Activated naive CD8-positive, alpha-beta T cell treated with anti-CD3 and anti-CD28 coated beads, Interleukin-2, amount 10 ng/mL, durations not matched to agents 7 days and 5 days (primary cell): ENCODE measurements around the gene APOL3. TPM values are rescaled to one million over a fixed set of nuclear protein-coding genes. Genes with fewer than 3 reads are reported as not detected.
A peak's percentile ranks its signal among the peaks of the same experiment; 100 is the strongest.
"Not testable (repeated sequence)": the region's sequence is repeated elsewhere in the genome, so short reads cannot be mapped to it uniquely, and the experiment has no call there.

Source experiments
- ATAC-seq: fragments of 150-1000 bp; cut with Tn5 transposase; one replicate; pipeline ENCODE4 v1.10.0; 2021; ENCODE audit warnings: low read depth, moderate library complexity
- POLR2A ChIA-PET: fragments of 350-600 bp; sonication (Branson Sonifier 250); formaldehyde crosslinking; loops from one replicate; lab custom pipeline; 2021; ENCODE audit warnings: antibody characterized with exemption; lab: Charles Lee
- DNase-seq: peaks from one replicate; pipeline ENCODE4 v3.0.0; 2021
- H3K27ac Mint-ChIP-seq: one replicate; pipeline ENCODE4 v1.8.0; 2022; ENCODE audit warnings: mild to moderate bottlenecking, mixed read lengths
- H3K27me3 Mint-ChIP-seq: one replicate; pipeline ENCODE4 v1.8.0; 2022; ENCODE audit warnings: mild to moderate bottlenecking, moderate library complexity, mixed read lengths
- H3K36me3 Mint-ChIP-seq: one replicate; pipeline ENCODE4 v1.8.0; 2021; ENCODE audit warnings: mild to moderate bottlenecking, mixed read lengths
- H3K4me1 Mint-ChIP-seq: one replicate; pipeline ENCODE4 v1.8.0; 2021; ENCODE audit warnings: mixed read lengths
- H3K4me3 Mint-ChIP-seq: one replicate; pipeline ENCODE4 v1.8.0; 2022; ENCODE audit warnings: mild to moderate bottlenecking, moderate library complexity, mixed read lengths
- H3K9me3 Mint-ChIP-seq: one replicate; pipeline ENCODE4 v1.8.0; 2021; ENCODE audit warnings: mixed read lengths
- total RNA-seq, 2 experiments: library from RNA; stranded (reverse); gene quantifications; one replicate each; pipeline ENCODE4 v1.2.3, GENCODE V29; 2021

Gene APOL3
- total RNA-seq, 2 experiments from 2014 or later, result 146 to 159 TPM

DNA sequence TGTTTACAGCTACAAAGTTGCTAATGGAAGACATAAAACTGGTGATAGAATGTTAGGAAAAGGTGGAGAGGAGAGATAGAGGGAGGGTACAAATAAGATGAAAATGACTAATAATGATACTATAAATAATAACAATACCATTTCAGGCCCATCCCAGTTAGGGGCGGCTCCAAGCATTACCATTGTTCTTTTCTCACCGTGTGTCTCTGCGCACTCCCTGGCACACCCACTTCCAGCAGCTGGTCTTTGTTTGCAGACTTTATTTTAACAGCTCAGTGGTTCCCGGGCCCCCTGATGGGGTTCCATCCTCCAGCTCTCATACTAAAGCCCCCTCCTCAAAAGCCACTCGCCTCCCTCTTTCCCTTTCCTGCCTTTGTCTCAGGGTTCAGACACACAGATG lies 40.5 kb upstream of the APOL3 start:
- H3K4me3 Mint-ChIP-seq, result peak overlapping the region; percentile 70
- ATAC-seq, H3K9me3 Mint-ChIP-seq, H3K36me3 Mint-ChIP-seq, DNase-seq, H3K27me3 Mint-ChIP-seq: not testable (repeated sequence)
- peaks cover 55% of the 10 kb centered on the region for H3K4me1 Mint-ChIP-seq
- H3K27ac Mint-ChIP-seq, result peak overlapping the region; percentile 81
- POLR2A ChIA-PET, result interaction anchor here (1.0 kb wide), 1 partner anchor 281 kb away, joined by 8 read pairs; the partner anchor contains the start of gene TXN2

DNA sequence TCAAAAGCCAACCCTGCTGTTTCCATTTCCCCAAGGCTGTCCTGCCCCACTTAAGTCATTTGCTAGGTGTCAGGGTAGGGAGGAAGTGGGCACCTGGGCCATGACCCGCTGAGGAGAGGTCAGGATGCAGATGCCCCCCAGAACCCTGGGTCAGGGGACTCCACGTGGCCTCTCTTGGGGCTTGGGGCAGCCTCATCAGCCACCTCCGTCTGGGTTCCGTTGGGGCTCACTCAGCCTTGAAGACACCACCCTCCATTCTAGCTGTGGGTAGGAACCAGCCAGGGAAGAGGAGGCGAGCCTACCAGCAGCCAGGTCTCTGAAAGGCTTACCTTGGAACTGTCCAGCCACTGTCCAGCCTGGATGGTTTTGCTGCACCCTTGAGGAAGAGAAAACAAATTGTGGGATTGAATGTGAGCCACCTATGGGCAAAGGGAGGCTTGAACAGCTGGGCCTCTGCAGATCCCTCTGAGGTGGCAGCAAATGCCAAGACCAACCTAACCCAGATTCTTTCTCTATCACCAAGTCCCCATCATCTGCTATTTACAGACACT lies 38.5 kb upstream of the APOL3 start:
- POLR2A ChIA-PET, result interaction anchor here (1.2 kb wide), 1 partner anchor 27 kb away, joined by 3 read pairs; no protein-coding TSS in a partner anchor
- Mint-ChIP-seq H3K4me3 (peak overlapping the region; percentile 32), H3K36me3 (peaks cover 4% of the 10 kb centered on the region), H3K27me3 (no peaks in the 10 kb centered on the region), H3K27ac (no peak overlapping the region), H3K9me3 (no peaks in the 10 kb centered on the region), H3K4me1 (peaks cover 56% of the 10 kb centered on the region)
- no peak for ATAC-seq
- DNase-seq, result no peak

DNA sequence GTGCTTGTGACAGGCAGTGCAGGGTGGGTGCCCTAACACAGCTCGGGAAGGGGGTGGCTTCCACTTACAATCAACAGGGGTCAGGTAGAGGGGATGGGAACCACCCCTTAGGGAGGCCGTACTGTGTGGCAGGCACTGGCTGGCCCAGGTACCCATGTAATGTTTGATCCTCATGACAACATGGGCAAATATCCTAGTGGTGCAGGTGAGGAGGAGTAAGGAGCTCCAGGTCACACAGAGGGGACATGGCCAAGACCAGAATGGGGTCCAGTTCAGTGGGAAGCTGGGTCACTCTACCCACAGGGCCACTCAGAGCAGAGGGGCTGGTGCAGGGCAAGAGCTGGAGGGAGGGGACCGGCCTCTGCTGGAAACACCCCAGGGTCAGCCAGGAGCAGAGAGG lies 38.0 kb upstream of the APOL3 start:
- POLR2A ChIA-PET, result interaction anchor here (0.6 to 1.2 kb wide), 2 partner anchors 28 to 179 kb away, joined by 3 read pairs; no protein-coding TSS in a partner anchor
- Mint-ChIP-seq H3K4me3 (peak overlapping the region; percentile 67), H3K27me3 (no peaks in the 10 kb centered on the region), H3K9me3 (no peaks in the 10 kb centered on the region), H3K4me1 (peaks cover 56% of the 10 kb centered on the region), H3K27ac (peak overlapping the region; percentile 70), H3K36me3 (peaks cover 4% of the 10 kb centered on the region)
- DNase-seq (no peak), ATAC-seq (no peak)

DNA sequence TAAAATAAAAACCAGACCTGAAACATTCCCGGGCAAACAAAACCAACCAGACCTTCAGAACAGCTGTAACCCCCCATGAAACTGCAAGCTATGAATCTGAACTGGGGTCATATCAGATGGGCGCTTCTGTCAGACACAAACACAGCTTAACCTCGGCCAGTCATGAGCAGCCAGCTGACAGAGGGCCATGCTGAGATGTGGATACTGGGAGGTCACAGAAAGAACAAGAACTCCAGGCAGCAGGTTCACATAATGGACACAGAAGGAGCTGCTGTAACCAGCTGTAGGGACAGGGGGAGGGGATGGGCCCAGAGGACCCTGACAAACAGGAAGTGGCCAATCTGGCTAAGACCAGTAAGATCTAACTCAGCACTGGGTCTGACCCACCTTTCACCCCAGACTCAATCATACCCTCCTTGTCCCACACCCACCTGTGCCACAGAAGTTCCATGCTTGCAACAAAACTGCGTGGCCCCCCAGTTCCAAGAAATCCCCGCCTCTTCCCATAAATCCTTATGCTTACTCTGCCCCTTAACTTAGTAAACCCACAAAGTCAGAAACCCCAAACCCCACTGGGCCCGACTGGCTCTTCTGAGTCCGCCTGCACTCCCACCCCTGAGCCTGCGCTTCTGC lies 37.1 kb upstream of the APOL3 start:
- H3K27ac Mint-ChIP-seq, result peak overlapping the region; percentile 70
- POLR2A ChIA-PET, result interaction anchor here (1.0 kb wide), 1 partner anchor 10 kb away, joined by 3 read pairs; no protein-coding TSS in a partner anchor
- H3K9me3 Mint-ChIP-seq, result no peaks in the 10 kb centered on the region
- DNase-seq (no peak), ATAC-seq (peak; percentile 44)
- no peaks in the 10 kb centered on the region for H3K27me3 Mint-ChIP-seq
- H3K4me3 Mint-ChIP-seq, result peak overlapping the region; percentile 67
- peaks cover 4% of the 10 kb centered on the region for H3K36me3 Mint-ChIP-seq
- peaks cover 51% of the 10 kb centered on the region for H3K4me1 Mint-ChIP-seq

DNA sequence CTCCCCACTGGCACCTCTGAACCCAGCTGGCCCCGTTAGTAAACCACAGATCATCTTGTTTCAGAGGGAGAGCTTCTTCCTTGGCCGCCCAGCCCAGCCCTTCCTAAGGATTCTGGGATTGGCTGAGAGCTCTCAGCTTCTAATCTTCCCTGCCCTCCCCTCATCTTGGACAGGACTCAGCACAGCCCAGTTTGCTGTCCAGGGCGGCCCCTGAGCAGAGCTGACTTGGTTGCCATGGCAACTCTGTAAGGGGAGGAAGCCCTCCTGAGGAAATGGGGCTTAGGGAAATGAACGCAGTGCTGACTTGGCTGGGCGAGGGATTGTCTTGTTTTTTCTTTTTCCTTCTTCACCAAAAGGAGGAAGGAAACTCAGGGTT lies 36.5 kb upstream of the APOL3 start:
- POLR2A ChIA-PET, result interaction anchor here (1.0 kb wide), 1 partner anchor 10 kb away, joined by 3 read pairs; no protein-coding TSS in a partner anchor
- Mint-ChIP-seq H3K4me3 (peak overlapping the region; percentile 67), H3K27ac (peak overlapping the region; percentile 70), H3K36me3 (peaks cover 8% of the 10 kb centered on the region), H3K27me3 (no peaks in the 10 kb centered on the region), H3K4me1 (peaks cover 48% of the 10 kb centered on the region), H3K9me3 (no peaks in the 10 kb centered on the region)
- DNase-seq (no peak), ATAC-seq (no peak)

DNA sequence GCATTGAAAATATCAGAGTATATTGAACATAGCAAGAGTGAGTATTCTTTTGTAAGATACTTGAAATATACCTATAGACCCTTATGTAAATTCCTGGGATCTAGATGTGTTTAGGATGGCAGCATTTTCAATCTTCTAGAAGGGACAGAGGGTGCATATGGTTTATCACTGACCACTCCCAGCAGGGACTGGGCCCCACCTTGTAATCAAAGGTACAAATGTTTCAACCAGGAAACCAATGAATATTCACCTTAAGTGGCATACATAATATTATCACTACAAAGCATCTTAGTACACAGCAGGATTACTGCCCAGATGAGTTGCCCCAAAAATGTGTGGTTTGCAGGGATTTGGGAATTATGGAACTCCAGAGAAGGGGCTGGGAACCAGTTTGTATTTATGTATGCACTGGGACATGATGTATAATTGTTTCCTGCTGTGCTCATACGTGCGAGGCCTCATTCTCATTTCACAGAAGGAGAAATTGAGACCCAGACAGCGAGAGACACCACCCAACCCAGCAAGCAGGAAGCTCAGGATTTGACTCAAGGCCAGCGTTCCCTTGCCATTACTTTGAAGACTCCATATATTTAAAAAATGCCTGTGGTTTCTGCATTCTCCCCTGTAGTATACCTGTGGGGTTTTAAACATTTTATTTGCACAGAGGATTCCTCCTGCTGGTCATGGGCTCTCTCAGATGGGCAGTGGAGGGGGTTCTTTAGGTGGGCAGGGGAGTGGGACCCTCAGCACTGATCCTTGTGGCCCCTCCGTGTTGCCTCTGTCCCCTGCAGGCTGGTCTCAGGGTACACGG lies 35.9 kb upstream of the APOL3 start:
- POLR2A ChIA-PET, result interaction anchor here (1.0 kb wide), 1 partner anchor 11 kb away, joined by 3 read pairs; no protein-coding TSS in a partner anchor
- H3K4me3 Mint-ChIP-seq, result peak overlapping the region; percentile 67
- H3K36me3 Mint-ChIP-seq, result peaks cover 8% of the 10 kb centered on the region
- DNase-seq (no peak), ATAC-seq (no peak)
- H3K9me3 Mint-ChIP-seq, result no peaks in the 10 kb centered on the region
- H3K27me3 Mint-ChIP-seq, result no peaks in the 10 kb centered on the region
- H3K4me1 Mint-ChIP-seq, result peaks cover 44% of the 10 kb centered on the region
- no peak overlapping the region for H3K27ac Mint-ChIP-seq

DNA sequence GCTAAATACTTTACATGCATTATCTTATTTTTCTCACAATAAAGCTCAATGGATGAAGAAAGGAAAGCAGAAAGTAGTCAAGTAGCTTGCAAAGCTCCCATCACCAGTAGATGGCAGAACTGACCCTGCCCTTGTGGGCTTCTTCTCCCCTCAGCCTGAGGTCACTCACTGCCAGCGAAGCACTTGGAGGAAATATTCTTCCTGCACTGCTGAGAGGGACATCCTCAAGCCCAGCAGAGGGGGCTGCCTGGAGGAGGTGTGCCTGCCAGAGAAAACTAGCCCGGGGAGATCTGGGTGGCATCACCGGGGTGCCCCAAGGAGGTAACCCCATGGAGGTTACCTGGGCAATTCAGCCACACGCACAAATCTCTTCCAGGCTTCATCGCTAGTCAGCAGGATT lies 34.4 kb upstream of the APOL3 start:
- H3K9me3 Mint-ChIP-seq, result no peaks in the 10 kb centered on the region
- DNase-seq, result peak; percentile 47
- no peak overlapping the region for H3K27ac Mint-ChIP-seq
- no peaks in the 10 kb centered on the region for H3K27me3 Mint-ChIP-seq
- no peak overlapping the region for H3K4me3 Mint-ChIP-seq
- H3K36me3 Mint-ChIP-seq, result peaks cover 13% of the 10 kb centered on the region
- peaks cover 33% of the 10 kb centered on the region for H3K4me1 Mint-ChIP-seq
- POLR2A ChIA-PET, result interaction anchor here (0.8 kb wide), 1 partner anchor 16 kb away, joined by 3 read pairs; no protein-coding TSS in a partner anchor
- ATAC-seq, result peak; percentile 66

DNA sequence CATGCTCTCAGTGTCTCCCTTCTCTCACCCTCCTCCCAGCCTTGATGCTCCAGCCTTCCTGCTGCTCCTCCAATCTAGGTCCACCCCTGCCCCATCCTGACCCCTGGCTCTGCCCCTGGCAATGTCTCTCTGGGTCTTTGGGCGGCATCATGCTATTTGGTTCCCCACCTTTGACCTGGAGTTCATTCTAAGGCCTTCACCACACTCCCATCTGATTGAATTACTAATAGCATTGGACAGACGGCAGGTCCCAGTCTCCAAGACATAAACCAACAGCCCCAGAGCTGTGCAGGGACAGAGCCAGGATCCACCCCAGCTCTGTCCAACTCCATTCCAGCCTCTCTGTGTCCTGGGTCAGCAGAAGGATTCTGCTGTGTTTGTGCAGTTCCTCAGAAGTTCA lies 33.8 kb upstream of the APOL3 start:
- H3K27me3 Mint-ChIP-seq, result no peaks in the 10 kb centered on the region
- peaks cover 31% of the 10 kb centered on the region for H3K4me1 Mint-ChIP-seq
- POLR2A ChIA-PET, result interaction anchor here (0.8 kb wide), 1 partner anchor 17 kb away, joined by 3 read pairs; no protein-coding TSS in a partner anchor
- DNase-seq (no peak), ATAC-seq (no peak)
- peaks cover 11% of the 10 kb centered on the region for H3K36me3 Mint-ChIP-seq
- H3K4me3 Mint-ChIP-seq, result no peak overlapping the region
- H3K9me3 Mint-ChIP-seq, result no peaks in the 10 kb centered on the region
- no peak overlapping the region for H3K27ac Mint-ChIP-seq

DNA sequence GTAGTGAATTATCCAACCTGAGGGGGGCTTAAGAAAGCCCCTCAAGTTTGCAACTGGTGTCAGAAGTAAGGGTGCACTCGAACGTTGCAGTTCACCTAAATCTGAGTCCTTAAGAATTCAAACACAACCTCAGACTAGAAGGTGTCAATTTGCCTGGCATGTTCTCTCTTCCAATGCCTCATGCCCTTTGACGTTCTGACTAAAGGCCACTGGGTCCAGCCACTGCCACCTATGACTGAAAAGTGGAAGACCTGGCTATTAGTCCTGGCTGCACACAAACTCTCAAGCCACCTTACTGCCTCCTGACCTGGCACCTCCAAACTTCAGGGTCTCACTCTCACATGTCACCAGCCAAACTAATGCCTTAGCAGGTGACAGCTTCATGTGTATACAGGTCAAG lies 33.0 kb upstream of the APOL3 start:
- ATAC-seq (no peak), DNase-seq (no peak)
- POLR2A ChIA-PET, result interaction anchor here (1.1 kb wide), 1 partner anchor 112 kb away, joined by 3 read pairs; no protein-coding TSS in a partner anchor
- H3K9me3 Mint-ChIP-seq, result no peaks in the 10 kb centered on the region
- H3K36me3 Mint-ChIP-seq, result peaks cover 11% of the 10 kb centered on the region
- no peaks in the 10 kb centered on the region for H3K27me3 Mint-ChIP-seq
- peaks cover 28% of the 10 kb centered on the region for H3K4me1 Mint-ChIP-seq
- H3K27ac Mint-ChIP-seq, result no peak overlapping the region
- no peak overlapping the region for H3K4me3 Mint-ChIP-seq

DNA sequence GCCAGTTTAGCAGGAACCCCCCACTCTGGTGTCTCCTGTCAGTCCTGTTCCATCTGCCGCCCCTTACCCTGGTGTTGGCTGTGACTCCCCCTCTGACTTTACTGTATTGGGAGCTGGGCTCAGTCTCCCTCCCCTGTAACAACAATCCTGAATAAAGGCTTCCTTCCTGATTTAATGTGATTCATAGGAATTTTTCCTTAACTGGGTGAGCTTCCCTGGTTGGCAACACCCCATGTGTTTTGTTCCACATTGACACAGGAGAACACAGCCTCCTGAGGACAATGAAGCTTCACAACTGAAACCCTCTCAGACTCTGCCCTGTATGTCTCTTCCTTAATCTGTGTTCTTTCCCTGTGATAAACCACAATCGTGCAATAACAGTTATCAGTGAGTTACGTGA lies 32.6 kb upstream of the APOL3 start:
- peaks cover 8% of the 10 kb centered on the region for H3K36me3 Mint-ChIP-seq
- no peaks in the 10 kb centered on the region for H3K9me3 Mint-ChIP-seq
- no peak overlapping the region for H3K27ac Mint-ChIP-seq
- POLR2A ChIA-PET, result interaction anchor here (1.1 kb wide), 1 partner anchor 112 kb away, joined by 3 read pairs; no protein-coding TSS in a partner anchor
- peaks cover 24% of the 10 kb centered on the region for H3K4me1 Mint-ChIP-seq
- ATAC-seq (no peak), DNase-seq (no peak)
- H3K27me3 Mint-ChIP-seq, result no peaks in the 10 kb centered on the region
- H3K4me3 Mint-ChIP-seq, result no peak overlapping the region

DNA sequence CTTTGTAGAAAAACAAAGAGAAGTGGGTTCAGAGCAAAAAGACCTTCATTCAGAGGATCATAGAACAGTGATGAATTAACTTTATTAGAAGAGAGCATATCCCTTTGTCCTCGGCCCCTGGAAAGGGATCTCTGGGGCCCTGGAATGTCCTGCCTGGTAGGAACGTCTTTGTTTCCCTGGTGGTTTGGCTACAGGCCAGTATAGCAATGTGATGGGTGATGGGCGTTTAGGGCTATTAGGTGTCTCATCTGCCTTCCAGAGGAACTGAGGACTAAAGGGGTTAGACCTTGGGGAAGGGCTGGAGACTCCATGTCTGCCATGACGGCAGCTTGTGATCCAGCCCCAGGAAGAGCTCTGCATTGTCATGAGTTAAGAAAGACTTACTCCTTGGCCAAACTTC lies 32.0 kb upstream of the APOL3 start:
- Mint-ChIP-seq H3K27ac (no peak overlapping the region), H3K4me3 (no peak overlapping the region), H3K9me3 (no peaks in the 10 kb centered on the region), H3K4me1 (peaks cover 17% of the 10 kb centered on the region), H3K36me3 (peaks cover 8% of the 10 kb centered on the region), H3K27me3 (peaks cover 2% of the 10 kb centered on the region)
- POLR2A ChIA-PET, result interaction anchor here (0.6 to 1.1 kb wide), 2 partner anchors 87 to 113 kb away, joined by 3 to 4 read pairs; no protein-coding TSS in a partner anchor
- no peak for ATAC-seq
- DNase-seq, result no peak

DNA sequence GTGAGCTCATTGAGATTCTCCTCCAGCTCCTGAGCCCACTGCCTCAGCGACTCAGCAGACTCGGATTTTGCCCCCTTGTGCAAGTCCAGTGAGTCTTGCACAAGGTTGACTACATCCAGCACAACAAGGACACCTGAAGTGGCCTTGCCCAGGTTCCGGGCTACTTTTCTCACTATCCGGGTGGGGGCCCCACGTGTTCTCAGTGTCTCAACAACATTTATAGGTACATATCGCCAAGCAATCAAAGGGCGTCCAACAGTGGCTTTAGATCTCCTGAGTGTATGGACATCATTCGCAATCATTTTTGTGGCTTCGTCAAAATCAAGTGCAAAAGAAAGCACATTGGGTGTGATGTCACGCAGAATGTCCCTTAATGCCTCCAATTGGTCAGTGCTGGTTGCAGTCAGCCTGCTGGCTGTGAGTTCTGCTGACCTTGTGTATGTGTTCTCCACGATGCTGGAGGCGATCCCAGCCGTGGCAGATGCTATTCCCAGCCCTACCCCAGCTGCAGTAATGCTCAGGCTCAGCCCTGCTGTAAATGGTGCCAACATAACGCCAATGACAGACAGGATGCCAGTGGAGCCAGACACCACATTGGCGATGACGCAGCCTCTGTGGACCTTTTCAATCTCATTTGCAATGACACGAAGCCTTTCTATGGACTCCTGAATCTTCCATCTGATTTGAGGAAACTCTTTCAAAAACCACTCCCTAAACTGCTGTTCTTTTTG lies 30.7 kb upstream of the APOL3 start:
- no peak for ATAC-seq
- H3K27me3 Mint-ChIP-seq, result peaks cover 2% of the 10 kb centered on the region
- no peak for DNase-seq
- no peak overlapping the region for H3K4me3 Mint-ChIP-seq
- H3K9me3 Mint-ChIP-seq, result no peaks in the 10 kb centered on the region
- H3K27ac Mint-ChIP-seq, result no peak overlapping the region
- H3K4me1 Mint-ChIP-seq, result peaks cover 10% of the 10 kb centered on the region
- H3K36me3 Mint-ChIP-seq, result peaks cover 8% of the 10 kb centered on the region
- POLR2A ChIA-PET, result no interaction called here
